ENCODE results near the gene C2CD2L.

Gene C2CD2L

DNA sequence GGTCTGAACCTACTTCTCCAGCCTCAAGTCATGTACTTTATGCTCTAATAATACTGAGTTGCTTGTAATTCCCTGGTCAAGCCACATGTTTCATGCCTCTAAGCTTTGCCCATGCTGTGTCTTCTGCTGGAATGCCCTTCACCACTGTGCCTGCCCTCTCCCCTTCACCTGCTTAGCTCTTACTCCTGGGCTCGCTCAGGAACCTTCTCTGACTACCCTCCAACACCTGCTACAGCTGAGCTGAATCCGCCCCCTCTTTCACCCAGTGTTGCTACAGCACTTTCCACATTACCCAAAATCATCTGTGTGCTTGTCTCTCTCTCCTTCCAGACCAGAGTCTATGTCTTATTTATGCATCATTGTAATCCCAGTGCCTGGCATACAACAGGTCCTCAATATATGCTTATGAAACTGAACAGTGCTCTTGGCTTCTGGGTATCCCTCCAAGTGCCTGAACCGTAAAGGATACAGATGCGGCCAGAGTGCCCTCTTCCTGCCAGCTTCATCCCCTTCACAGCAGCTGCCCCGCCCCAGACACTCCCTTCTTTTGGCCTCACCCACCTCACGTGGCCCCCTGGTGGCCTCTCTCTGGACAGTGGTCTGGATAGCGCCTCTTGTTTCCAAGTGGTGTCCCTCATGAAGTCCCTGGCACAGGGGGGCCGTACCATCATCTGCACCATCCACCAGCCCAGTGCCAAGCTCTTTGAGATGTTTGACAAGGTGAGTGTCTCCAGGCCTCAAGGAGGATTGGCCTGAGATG lies 48.8 kb downstream of the C2CD2L start:
- ChIA-PET CTCF (interaction anchor here (0.9 to 14.6 kb wide), 5 partner anchors 11 to 49 kb away, joined by 4 to 139 read pairs (median 23); partner anchors contain the start of gene NLRX1), POLR2A (no interaction called here)
- H3K4me3 ChIP-seq (ENCODE audit: low read depth, low read length), result no peak overlapping the region
- DNase-seq (ENCODE audit: low read depth, low spot score), result no peak
- TF ChIP-seq, protein P1, sequence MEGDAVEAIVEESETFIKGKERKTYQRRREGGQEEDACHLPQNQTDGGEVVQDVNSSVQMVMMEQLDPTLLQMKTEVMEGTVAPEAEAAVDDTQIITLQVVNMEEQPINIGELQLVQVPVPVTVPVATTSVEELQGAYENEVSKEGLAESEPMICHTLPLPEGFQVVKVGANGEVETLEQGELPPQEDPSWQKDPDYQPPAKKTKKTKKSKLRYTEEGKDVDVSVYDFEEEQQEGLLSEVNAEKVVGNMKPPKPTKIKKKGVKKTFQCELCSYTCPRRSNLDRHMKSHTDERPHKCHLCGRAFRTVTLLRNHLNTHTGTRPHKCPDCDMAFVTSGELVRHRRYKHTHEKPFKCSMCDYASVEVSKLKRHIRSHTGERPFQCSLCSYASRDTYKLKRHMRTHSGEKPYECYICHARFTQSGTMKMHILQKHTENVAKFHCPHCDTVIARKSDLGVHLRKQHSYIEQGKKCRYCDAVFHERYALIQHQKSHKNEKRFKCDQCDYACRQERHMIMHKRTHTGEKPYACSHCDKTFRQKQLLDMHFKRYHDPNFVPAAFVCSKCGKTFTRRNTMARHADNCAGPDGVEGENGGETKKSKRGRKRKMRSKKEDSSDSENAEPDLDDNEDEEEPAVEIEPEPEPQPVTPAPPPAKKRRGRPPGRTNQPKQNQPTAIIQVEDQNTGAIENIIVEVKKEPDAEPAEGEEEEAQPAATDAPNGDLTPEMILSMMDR (IDR thresholded peaks at IDR 0.05; ENCODE audit: insufficient read depth, low read length, missing control alignments), result peak; percentile 4

DNA sequence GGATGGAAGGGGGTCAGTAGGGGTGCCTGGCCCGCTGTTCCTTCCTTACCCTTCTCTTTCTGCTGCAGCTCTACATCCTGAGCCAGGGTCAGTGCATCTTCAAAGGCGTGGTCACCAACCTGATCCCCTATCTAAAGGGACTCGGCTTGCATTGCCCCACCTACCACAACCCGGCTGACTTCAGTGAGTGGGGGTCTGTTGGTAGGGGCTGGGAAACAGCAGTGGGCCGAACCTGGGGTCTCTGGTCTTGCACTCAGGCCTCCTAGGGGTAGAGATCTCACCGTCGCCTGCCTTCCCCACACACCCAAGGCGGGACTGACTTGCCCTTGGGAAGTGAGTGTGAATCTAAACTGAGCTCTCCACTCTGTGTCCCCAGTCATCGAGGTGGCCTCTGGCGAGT lies 49.4 kb downstream of the C2CD2L start:
- CTCF ChIA-PET, result interaction anchor here (1.2 to 14.6 kb wide), 3 partner anchors 12 to 49 kb away, joined by 5 to 139 read pairs (median 23); partner anchors contain the start of gene NLRX1

DNA sequence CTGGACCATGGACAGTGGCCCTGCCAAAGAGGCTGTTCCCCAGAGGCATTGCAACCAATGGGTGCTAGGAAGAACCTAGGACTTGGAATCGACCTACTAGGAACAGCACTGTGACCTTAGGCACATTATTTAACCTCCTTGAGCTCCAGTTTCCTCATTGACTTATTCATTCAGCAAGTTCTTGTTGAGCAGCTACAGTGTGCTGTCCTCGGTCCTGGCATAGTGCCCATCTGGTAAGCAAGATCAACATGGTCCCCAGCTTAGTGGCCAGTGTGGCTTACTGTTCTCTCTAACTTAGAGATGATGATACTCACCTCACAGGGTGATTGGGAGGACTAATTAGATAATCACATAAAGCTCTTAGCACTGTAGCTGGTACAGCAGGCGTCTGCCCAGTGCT lies 49.9 kb downstream of the C2CD2L start:
- CTCF ChIA-PET, result interaction anchor here (2.4 to 14.6 kb wide), 2 partner anchors 12 kb away, joined by 23 to 139 read pairs; partner anchors contain the start of gene NLRX1
- H3K4me3 ChIP-seq (ENCODE audit: low read depth, low read length), result no peak overlapping the region
- DNase-seq (ENCODE audit: low read depth, low spot score), result no peak
- POLR2A ChIA-PET, result no interaction called here
- TF ChIP-seq, protein P1 (IDR thresholded peaks at IDR 0.05; ENCODE audit: insufficient read depth, low read length, missing control alignments), result no peak

More for the DNA sequence above, 49.4 kb downstream of the C2CD2L start:
- TF ChIP-seq, protein P1 (IDR thresholded peaks at IDR 0.05; ENCODE audit: insufficient read depth, low read length, missing control alignments), result no peak
- POLR2A ChIA-PET, result no interaction called here
- no peak for DNase-seq (ENCODE audit: low read depth, low spot score)
- no peak overlapping the region for H3K4me3 ChIP-seq (ENCODE audit: low read depth, low read length)

DNA sequence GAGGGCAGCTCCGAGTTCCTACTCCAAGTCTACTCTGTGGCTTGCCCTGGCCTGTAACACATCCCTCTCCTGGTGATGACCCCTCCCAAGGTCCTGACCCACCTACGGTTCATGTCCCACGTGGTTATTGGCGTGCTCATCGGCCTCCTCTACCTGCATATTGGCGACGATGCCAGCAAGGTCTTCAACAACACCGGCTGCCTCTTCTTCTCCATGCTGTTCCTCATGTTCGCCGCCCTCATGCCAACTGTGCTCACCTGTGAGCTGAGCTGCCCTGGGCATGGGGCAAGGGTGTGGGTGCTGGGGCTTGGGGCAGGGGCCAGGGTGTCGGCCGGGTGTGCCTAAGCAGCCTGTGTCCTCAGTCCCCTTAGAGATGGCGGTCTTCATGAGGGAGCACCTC lies 51.3 kb downstream of the C2CD2L start:
- ChIA-PET POLR2A (no interaction called here), CTCF (interaction anchor here (2.4 to 14.6 kb wide), 2 partner anchors 10 to 14 kb away, joined by 23 to 139 read pairs; partner anchors contain the start of gene NLRX1)
- TF ChIP-seq, protein P1 (IDR thresholded peaks at IDR 0.05; ENCODE audit: insufficient read depth, low read length, missing control alignments), result no peak
- DNase-seq (ENCODE audit: low read depth, low spot score), result no peak
- no peak overlapping the region for H3K4me3 ChIP-seq (ENCODE audit: low read depth, low read length)

DNA sequence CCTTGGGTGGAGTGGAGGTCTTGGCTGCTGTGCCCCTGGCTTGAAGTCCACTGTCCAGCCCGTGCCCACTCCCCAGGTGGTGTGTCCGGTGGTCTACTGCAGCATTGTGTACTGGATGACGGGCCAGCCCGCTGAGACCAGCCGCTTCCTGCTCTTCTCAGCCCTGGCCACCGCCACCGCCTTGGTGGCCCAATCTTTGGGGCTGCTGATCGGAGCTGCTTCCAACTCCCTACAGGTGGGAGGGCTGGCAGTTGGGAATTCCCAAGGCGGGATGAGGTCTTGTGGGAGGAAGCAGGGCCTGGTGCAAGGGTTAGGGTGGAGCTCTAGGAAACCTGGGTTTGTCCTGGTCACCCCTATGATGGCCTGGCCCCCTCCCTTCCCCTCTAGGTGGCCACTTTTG lies 53.0 kb downstream of the C2CD2L start:
- DNase-seq (ENCODE audit: low read depth, low spot score), result no peak
- TF ChIP-seq, protein P1 (IDR thresholded peaks at IDR 0.05; ENCODE audit: insufficient read depth, low read length, missing control alignments), result no peak
- no peak overlapping the region for H3K4me3 ChIP-seq (ENCODE audit: low read depth, low read length)
- POLR2A ChIA-PET, result interaction anchor here (0.9 kb wide), 1 partner anchor 9 kb away, joined by 3 read pairs; no protein-coding TSS in a partner anchor
- CTCF ChIA-PET, result interaction anchor here (2.1 to 14.6 kb wide), 3 partner anchors 9 to 37 kb away, joined by 6 to 139 read pairs (median 9); partner anchors contain the start of gene NLRX1

DNA sequence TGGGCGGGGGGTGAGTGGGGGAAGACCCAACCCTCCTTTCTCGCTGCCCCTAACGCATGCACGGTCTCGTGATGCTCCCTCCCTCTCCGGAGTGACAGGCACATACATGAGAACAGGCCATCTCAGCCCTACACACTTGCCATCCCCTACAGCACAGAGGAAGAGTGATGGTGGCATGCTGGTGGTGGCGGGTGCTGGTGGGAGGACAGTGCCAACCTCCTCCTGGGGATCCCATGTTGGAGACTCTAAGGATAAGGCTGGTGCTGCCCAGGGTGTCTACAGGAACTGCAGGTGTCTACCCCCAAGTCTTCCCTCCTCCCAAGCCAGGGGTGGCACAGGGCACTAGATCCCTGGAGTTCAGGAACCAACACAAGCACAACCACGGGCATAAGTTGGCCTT lies 54.7 kb downstream of the C2CD2L start:
- TF ChIP-seq, protein P1 (IDR thresholded peaks at IDR 0.05; ENCODE audit: insufficient read depth, low read length, missing control alignments), result no peak
- no peak overlapping the region for H3K4me3 ChIP-seq (ENCODE audit: low read depth, low read length)
- no peak for DNase-seq (ENCODE audit: low read depth, low spot score)
- CTCF ChIA-PET, result interaction anchor here (1.4 kb wide), 1 partner anchor 16 kb away, joined by 5 read pairs; no protein-coding TSS in a partner anchor
- POLR2A ChIA-PET, result no interaction called here

Measured in AG04449 (cell line).